DMS153 (cell line): Measurements from ENCODE around the gene METTL21C.

Experiments used
- DNase-seq: peaks from one replicate; lab custom pipeline; 2025; lab: John Stamatoyannopoulos, UW

Gene METTL21C

GRCh38 chr13:102694937-102695336, at the start of gene METTL21C:
METTL21C (minus strand) TSS chr13:102695044; CDS start chr13:102694498, 546 bp downstream.
- DNase-seq = no peak

- no peak for DNase-seq
Measured at GRCh38 chr13:102742506-102742905, 47.7 kb upstream of the METTL21C start.

GRCh38 chr13:102742101-102742500, 47.3 kb upstream of the METTL21C start:
- DNase-seq = no peak

GRCh38 chr13:102729560-102730270, 34.9 kb upstream of the METTL21C start:
- DNase-seq = peak; percentile 3

- no peak for DNase-seq
Measured at GRCh38 chr13:102726430-102726829, 31.6 kb upstream of the METTL21C start.

GRCh38 chr13:102724923-102725322, 30.1 kb upstream of the METTL21C start:
- peak; percentile 15 for DNase-seq

- no peak for DNase-seq
Measured at GRCh38 chr13:102721800-102722231, 27.0 kb upstream of the METTL21C start.

- DNase-seq = no peak
Measured at GRCh38 chr13:102718746-102719145, 23.9 kb upstream of the METTL21C start.

GRCh38 chr13:102715447-102715846, 20.6 kb upstream of the METTL21C start:
- no peak for DNase-seq

- no peak for DNase-seq
Measured at GRCh38 chr13:102710261-102710679, 15.4 kb upstream of the METTL21C start.

GRCh38 chr13:102709536-102709935, 14.7 kb upstream of the METTL21C start:
- DNase-seq = no peak

GRCh38 chr13:102708991-102709390, 14.1 kb upstream of the METTL21C start:
- DNase-seq = no peak

GRCh38 chr13:102708211-102708610, 13.4 kb upstream of the METTL21C start:
- no peak for DNase-seq

GRCh38 chr13:102707467-102707866, 12.6 kb upstream of the METTL21C start:
- DNase-seq = peak; percentile 57

GRCh38 chr13:102704238-102705058, 9.6 kb upstream of the METTL21C start:
- DNase-seq = no peak

- DNase-seq = no peak
Measured at GRCh38 chr13:102703726-102704035, 8.8 kb upstream of the METTL21C start.

- no peak for DNase-seq
Measured at GRCh38 chr13:102702965-102703725, 8.3 kb upstream of the METTL21C start.

GRCh38 chr13:102701331-102701730, 6.5 kb upstream of the METTL21C start:
- no peak for DNase-seq

GRCh38 chr13:102700088-102701031, 5.5 kb upstream of the METTL21C start:
- no peak for DNase-seq

GRCh38 chr13:102699504-102699903, 4.7 kb upstream of the METTL21C start:
- DNase-seq = no peak

- DNase-seq = no peak
Measured at GRCh38 chr13:102698649-102698980, 3.8 kb upstream of the METTL21C start.
